Activated gamma-delta T cell treated with anti-CD3 and anti-CD28 coated beads, Interleukin-2, amount 50 U/mL, for 16 hours (primary cell): ENCODE measurements around the gene CAPZB.
A peak's percentile ranks its signal among the peaks of the same experiment; 100 is the strongest.
"Not testable (repeated sequence)": the region's sequence is repeated elsewhere in the genome, so short reads cannot be mapped to it uniquely, and the experiment has no call there.

Experiments used
- DNase-seq: peaks from one replicate; pipeline ENCODE4 v3.0.0-alpha.2; 2020; ENCODE audit warnings: low read depth

Gene CAPZB

GRCh38 chr1:19485362-19486187 lies at the start of gene CAPZB:
TSS of gene CAPZB (minus strand) at chr1:19485539. CDS start at chr1:19485438, 101 bp downstream.
- DNase-seq: peak; percentile 92

GRCh38 chr1:19534281-19534680 lies 48.9 kb upstream of the CAPZB start:
- no peak for DNase-seq

- no peak for DNase-seq
These were observed 48.3 kb upstream of the CAPZB start for GRCh38 chr1:19533626-19534025.

GRCh38 chr1:19532519-19532918 lies 47.2 kb upstream of the CAPZB start:
- DNase-seq: no peak

- DNase-seq: no peak
These were observed 44.3 kb upstream of the CAPZB start for GRCh38 chr1:19529664-19530063.

DNA sequence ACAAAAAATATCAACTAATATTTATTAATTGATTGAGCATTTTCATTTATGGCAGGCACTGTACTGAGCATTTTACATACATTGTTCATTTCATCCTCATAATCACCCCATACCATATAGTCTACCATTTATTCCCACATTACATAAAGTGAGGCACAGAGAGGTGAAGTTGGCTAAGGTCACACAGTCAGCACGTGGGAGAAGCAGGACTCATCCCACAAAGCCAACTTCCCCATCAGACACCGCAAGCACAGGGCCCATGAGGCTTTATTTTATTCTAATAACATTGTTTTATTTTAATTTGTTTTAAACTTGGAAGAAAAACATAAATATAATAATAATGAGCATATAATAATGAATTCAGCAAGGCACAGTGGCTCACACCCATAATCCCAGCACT lies 43.1 kb upstream of the CAPZB start:
- DNase-seq: no peak

DNA sequence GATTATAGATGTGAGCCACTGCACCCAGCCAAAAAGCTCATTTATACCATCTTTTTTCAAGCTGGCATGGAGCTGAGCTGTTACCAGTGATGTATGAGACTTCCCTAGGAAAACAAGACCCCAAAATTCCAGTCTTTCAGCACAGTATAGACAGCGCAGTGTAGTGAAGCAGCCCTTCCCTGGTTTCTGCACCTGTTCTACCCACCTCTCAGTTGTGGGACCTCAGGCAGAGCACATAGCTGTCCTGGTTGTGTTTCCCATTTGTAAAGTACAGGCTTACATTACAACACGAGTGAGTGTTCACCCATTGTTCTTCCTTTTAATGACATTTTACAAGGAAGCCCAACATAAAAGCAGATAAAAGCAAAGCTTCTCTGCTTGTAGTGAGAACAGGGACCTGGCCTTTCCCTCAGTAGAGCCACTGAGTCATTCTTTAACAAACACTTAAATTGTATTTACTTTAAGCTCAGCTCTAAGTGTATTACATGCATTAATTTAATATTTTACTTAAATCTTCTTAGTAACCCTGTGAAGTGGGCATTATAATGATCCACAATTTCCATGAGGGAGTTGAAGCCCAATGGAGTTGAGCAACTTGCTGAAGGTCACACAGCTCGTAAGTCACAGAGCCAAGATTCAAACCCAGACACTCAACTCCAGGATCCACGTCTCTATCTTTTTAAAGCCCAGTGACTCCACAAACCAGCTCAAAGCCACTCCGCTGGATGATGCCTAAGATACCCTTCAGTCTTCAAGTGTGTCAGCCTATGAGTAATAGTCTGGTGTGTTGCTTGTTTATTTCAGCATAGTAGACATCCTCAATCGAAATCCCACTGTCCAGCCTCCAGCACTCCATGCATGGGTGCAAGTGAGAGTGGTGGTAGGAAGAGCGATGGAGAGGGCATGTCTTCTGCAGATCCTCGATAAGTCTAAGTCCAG lies 40.5 kb upstream of the CAPZB start:
- DNase-seq: no peak

GRCh38 chr1:19524791-19525190 lies 39.5 kb upstream of the CAPZB start:
- no peak for DNase-seq

GRCh38 chr1:19522570-19522969 lies 37.2 kb upstream of the CAPZB start:
- DNase-seq: not testable (repeated sequence)

DNA sequence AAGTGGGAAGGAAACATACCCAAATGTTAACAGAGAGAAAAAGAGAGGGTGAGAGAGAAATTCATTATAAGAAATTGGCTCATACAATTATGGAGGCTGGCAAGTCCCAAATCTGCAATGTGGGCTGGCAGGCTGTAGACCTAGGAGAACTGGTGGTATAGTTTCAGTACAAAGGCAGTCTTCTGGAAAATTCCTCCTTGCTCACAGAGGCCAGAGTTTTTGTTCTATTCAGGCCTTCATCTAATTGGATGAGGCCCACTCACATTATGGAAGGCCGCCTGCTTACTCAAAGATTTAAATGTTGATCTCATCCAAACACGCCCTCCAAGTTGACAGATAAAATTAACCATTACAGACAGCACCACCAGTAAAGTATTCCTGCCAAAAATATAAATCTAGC lies 36.1 kb upstream of the CAPZB start:
- DNase-seq: no peak

GRCh38 chr1:19517017-19517416 lies 31.7 kb upstream of the CAPZB start:
- DNase-seq: no peak

DNA sequence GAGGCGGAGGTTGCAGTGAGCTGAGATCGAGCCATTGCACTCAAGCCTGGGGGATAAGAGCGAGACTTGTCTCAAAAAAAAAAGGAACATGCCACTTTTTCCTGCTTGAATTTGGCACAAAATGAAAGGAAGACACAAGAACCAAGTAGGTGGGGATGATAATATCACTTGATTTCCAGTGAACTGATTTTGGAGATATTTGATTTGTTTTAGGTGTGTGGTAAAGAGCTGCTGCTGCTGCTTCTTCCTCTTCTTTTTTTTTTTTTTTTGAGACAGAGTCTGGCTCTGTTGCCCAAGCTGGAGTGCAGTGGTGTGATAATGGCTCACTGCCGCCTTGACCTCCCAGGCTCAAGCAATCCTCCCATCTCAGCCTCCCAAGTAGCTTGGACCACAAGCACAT lies 29.9 kb upstream of the CAPZB start:
- no peak for DNase-seq

DNA sequence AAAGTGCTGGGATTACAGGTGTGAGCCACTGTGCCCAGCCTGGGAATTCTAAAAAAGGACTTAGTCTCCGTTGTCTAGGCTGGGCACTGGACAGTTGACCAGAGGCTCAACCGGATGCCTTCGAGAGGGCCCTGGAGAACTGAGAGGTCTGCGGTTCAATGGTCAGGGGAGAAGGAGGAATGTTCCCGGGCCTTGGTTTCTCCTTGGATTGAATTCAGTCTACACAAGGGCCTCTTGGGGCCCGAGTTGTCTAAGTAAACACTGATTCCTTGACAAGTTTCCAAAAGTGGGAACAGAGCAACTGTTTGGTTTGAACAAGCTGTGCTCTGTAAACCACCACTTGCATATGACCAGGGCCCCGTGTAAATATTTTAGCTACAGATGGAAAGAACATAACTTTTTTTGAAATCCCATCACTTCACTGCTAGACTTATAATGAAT lies 29.1 kb upstream of the CAPZB start:
- DNase-seq: no peak

DNA sequence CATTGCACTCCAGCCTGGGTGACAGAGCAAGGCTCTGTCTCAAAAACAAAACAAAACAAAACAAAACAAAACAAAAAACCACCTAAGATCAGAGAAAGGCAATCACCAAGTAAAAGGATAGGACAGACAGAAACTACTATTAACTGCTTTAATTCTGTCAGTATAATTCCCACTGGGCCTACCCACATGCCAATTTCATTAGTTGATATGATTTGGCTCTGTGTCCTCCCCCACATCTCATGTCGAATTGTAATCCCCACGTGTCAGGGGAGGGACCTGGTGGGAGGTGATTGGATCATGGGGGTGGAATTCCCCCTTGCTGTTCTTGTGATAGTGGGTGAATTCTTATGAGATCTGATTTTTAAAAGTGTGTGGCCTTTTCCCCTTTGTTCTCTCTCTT lies 27.2 kb upstream of the CAPZB start:
- no peak for DNase-seq

DNA sequence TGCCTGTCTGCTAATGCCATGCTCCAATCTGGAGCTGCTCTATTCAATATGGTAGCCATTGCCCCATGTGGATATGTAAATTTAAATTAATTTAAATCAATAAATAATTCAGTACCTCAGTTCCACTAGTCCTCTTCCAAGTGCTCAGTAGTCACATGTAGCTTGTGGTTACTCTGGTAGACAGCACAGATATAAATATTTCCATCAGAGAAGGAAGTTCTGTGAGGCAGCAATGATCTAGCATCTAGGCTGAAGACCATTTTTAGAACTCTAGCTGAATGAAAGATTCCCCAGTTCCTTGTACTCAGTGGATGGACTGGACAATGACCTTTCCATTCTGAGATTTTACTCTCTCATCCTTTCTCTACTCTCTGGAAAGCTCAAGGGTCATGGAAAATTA lies 25.8 kb upstream of the CAPZB start:
- DNase-seq: no peak

DNA sequence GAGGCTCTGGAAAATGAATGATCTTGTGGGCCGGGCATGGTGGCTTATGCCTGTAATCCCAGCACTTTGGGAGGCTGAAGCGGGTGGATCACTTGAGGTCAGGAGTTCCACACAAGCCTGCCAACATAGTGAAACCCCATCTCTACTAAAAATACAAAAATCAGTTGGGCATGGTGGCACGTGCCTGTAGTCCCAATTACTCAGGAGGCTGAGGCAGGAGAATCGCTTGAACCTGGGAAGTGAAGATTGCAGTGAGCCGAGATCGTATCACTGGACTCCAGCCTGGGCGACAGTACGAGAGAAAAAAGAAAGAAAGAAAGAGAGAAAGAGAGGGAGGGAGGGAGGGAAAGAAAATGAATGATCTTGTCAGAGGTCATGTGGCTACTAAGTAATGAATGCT lies 24.3 kb upstream of the CAPZB start:
- DNase-seq: not testable (repeated sequence)

- DNase-seq: no peak
These were observed 22.2 kb upstream of the CAPZB start for GRCh38 chr1:19507516-19507915.

DNA sequence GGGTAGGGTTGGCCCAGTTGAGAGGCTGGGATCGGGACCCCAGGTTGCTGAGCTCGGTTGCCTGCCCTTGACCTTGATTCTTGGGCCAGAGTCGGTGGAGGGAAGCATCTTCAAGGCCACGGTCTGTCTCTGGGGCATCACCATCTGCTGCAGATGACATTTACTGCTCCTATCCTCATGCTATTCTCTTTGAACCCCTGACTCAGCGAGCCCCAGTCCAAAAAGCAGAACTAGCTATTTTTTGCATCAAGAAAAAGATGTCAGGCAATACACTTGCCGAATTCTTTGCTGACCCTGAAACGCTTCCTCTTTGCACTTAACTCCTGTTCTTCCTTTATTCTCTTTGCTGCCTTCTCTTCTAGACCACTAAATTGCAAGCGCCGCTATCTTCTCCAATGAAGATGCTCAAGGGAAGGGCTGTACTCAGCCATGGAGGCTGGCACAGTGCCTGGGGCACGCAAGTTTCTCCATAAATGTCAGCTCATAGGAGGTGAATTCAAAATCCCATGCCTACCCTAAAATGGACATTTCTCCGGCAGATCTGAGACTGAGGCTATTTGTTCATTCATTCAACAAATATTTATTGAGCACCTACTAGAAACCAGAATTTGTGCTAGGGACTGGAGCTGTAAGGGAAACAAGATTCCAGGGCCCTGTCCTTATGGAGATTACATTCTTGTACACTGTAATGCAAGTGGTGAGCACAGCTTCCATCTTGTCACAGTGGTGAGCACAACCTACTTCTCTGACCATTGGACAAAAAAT lies 20.5 kb upstream of the CAPZB start:
- DNase-seq: no peak

- DNase-seq: no peak
These were observed 19.7 kb upstream of the CAPZB start for GRCh38 chr1:19504796-19505692.

GRCh38 chr1:19502284-19502683 lies 16.9 kb upstream of the CAPZB start:
- DNase-seq: not testable (repeated sequence)

DNA sequence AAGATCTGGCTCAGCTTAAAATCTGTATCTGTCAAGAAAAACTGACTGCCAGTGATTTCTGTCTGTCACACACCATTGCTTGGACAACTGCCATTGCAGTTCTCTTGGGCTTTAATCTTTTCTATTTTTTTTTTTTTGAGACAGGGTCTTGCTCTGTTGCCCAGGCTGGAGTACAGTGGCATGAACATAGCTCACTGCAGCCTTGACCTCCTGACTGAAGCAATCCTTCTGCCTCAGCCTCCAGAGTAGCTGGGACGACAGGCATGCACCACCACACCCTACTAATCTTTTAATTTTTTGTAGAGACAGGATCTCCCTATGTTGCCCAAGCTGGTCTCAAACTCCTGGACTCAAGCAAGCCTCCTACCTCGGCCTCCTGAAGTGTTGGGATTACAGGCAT lies 14.5 kb upstream of the CAPZB start:
- DNase-seq: not testable (repeated sequence)
